Peyer's patch (tissue), 4 donors: ENCODE measurements around the gene RILP. TPM values are rescaled to one million over a fixed set of nuclear protein-coding genes. Genes with fewer than 3 reads are reported as not detected.

Source experiments
- DNase-seq, 3 donors: peaks; one replicate each; pipeline ENCODE4 v3.0.0-alpha.2; 2017 to 2019
- H3K27ac ChIP-seq, 4 donors: fragments of 200-600 bp; sonication (generic); one replicate each; pipeline ENCODE4 v1.5.1; 2016 to 2019
- H3K27me3 ChIP-seq, 2 donors: fragments of 200-600 bp; sonication (generic); one replicate each; pipeline ENCODE4 v1.5.1; 2019
- H3K36me3 ChIP-seq, 3 donors: fragments of 200-600 bp; sonication (generic); one replicate each; pipeline ENCODE4 v1.5.1; 2016 to 2019
- H3K4me1 ChIP-seq, 4 donors: fragments of 200-600 bp; sonication (generic); one replicate each; pipeline ENCODE4 v1.5.1; 2016 to 2019
- H3K4me3 ChIP-seq, 4 donors: fragments of 200-600 bp; sonication (generic); 1 replicate in 3 of 4; 2 replicates in 1 of 4; pipeline ENCODE4 v1.5.1; 2016 to 2019; ENCODE audit warnings: mild to moderate bottlenecking in 1 of 4
- H3K9me3 ChIP-seq, 4 donors: fragments of 200-600 bp; sonication (generic); one replicate each; pipeline ENCODE4 v1.5.1; 2016 to 2019; ENCODE audit warnings: mild to moderate bottlenecking in 1 of 4
- CTCF ChIP-seq, 6 experiments: fragments of 450-650 bp in 4 of 6; fragments of 200-600 bp in 2 of 6; sonication (generic) in 1 of 6; IDR thresholded peaks; one replicate each; pipeline ENCODE4 v1.5.1; 2017 to 2019; ENCODE audit warnings: antibody characterized with exemption in 6 of 6, mild to moderate bottlenecking in 3 of 6, moderate library complexity in 1 of 6
- POLR2A ChIP-seq, 2 donors: fragments of 450-650 bp; IDR thresholded peaks; one replicate each; pipeline ENCODE4 v1.5.1; 2017; ENCODE audit warnings: antibody characterized with exemption in 2 of 2, mild to moderate bottlenecking in 2 of 2, moderate library complexity in 2 of 2
- total RNA-seq, 4 donors: library from RNA; depleted of rRNA; stranded (reverse); fragments of >200 nt; gene quantifications; one replicate each; pipeline ENCODE4 v1.1.0, GENCODE V29; 2016

The RILP gene
- total RNA-seq, 4 donors from 2014 or later: 29.7 to 173 (median 92.3) TPM

GRCh38 chr17:1635675-1636465 is 13.8 kb downstream of the RILP start:
- Histone ChIP-seq H3K9me3 (no peaks in the 10 kb centered on the region), H3K4me3 (no peak overlapping the region), H3K27me3 (no peaks in the 10 kb centered on the region), H3K36me3 (peaks cover 0 to 16% (median 0%) of the 10 kb centered on the region in 3 donors), H3K27ac (no peak overlapping the region), H3K4me1 (no peaks in the 10 kb centered on the region)
- TF ChIP-seq CTCF (IDR thresholded peaks at IDR 0.05) (no peak), POLR2A (IDR thresholded peaks at IDR 0.05) (no peak)
- no peak for DNase-seq

- no peak overlapping the region for H3K27ac ChIP-seq
- TF ChIP-seq CTCF (IDR thresholded peaks at IDR 0.05) (no peak), POLR2A (IDR thresholded peaks at IDR 0.05) (no peak)
- peaks cover 0 to 2% (median under 1%) of the 10 kb centered on the region in 4 donors for H3K4me1 ChIP-seq
- no peaks in the 10 kb centered on the region for H3K27me3 ChIP-seq
- H3K36me3 ChIP-seq: peaks cover 0 to 16% (median 0%) of the 10 kb centered on the region in 3 donors
- DNase-seq: no peak
- H3K4me3 ChIP-seq: no peak overlapping the region
- no peaks in the 10 kb centered on the region for H3K9me3 ChIP-seq
Measured at GRCh38 chr17:1634841-1635650, 14.6 kb downstream of the RILP start.

- no peaks in the 10 kb centered on the region for H3K9me3 ChIP-seq
- H3K4me3 ChIP-seq: no peak overlapping the region
- peaks cover 0 to 20% (median 13%) of the 10 kb centered on the region in 4 donors for H3K4me1 ChIP-seq
- H3K27me3 ChIP-seq: no peaks in the 10 kb centered on the region
- peak overlapping the region in 2 of 4 donors; percentile 87 to 99 for H3K27ac ChIP-seq
- peaks cover 0 to 4% (median 0%) of the 10 kb centered on the region in 3 donors for H3K36me3 ChIP-seq
- TF ChIP-seq CTCF (IDR thresholded peaks at IDR 0.05): no peak
- no peak for TF ChIP-seq POLR2A (IDR thresholded peaks at IDR 0.05)
- peak in 1 of 3 donors; percentile 57 for DNase-seq
Measured at GRCh38 chr17:1630662-1631061, 19.0 kb downstream of the RILP start.

- Histone ChIP-seq H3K36me3 (no peaks in the 10 kb centered on the region), H3K4me3 (peak overlapping the region; percentile 76 to 89 (median 84)), H3K4me1 (peaks cover 0 to 20% (median 15%) of the 10 kb centered on the region in 4 donors), H3K27me3 (no peaks in the 10 kb centered on the region), H3K9me3 (no peaks in the 10 kb centered on the region), H3K27ac (peak overlapping the region; percentile 87 to 99 (median 91))
- DNase-seq: peak; percentile 85 to 91 (median 86)
- TF ChIP-seq CTCF (IDR thresholded peaks at IDR 0.05): peak; percentile 62 to 78 (median 72)
- no peak for TF ChIP-seq POLR2A (IDR thresholded peaks at IDR 0.05)
Measured at GRCh38 chr17:1629504-1630310, 20.0 kb downstream of the RILP start.
